CD4-positive, alpha-beta memory T cell (primary cell): ENCODE measurements around the gene MBNL3. TPM values are rescaled to one million over a fixed set of nuclear protein-coding genes. Genes with fewer than 3 reads are reported as not detected.
"Not testable (repeated sequence)": the region's sequence is repeated elsewhere in the genome, so short reads cannot be mapped to it uniquely, and the experiment has no call there.

Experiments
- CTCF ChIA-PET: fragments of 350-600 bp; sonication (Branson Sonifier 250); formaldehyde crosslinking; loops from one replicate; lab custom pipeline; 2021; ENCODE audit warnings: inconsistent platforms; ENCODE audit not compliant: partially characterized antibody; lab: Charles Lee
- POLR2A ChIA-PET: fragments of 350-600 bp; sonication (Branson Sonifier 250); formaldehyde crosslinking; loops from one replicate; lab custom pipeline; 2021; ENCODE audit not compliant: partially characterized antibody; lab: Charles Lee
- DNase-seq, 5 donors: peaks; one replicate each; pipeline versions ENCODE4 v3.0.0 to v3.0.0-alpha.2; 2020 to 2022; ENCODE audit warnings: mixed read lengths in 1 of 5
- H3K27ac ChIP-seq: one replicate; pipeline ENCODE4 v1.7.0; 2013; ENCODE audit warnings: low read depth, low read length
- H3K27me3 ChIP-seq: 2 replicates; pipeline ENCODE4 v1.7.0; 2013; ENCODE audit warnings: mild to moderate bottlenecking, low read length, moderate library complexity; ENCODE audit not compliant: insufficient read depth
- H3K36me3 ChIP-seq: 2 replicates; pipeline ENCODE4 v1.7.0; 2013; ENCODE audit warnings: mild to moderate bottlenecking, low read length, moderate library complexity; ENCODE audit not compliant: insufficient read depth
- H3K4me1 ChIP-seq: 2 replicates; pipeline ENCODE4 v1.7.0; 2013; ENCODE audit warnings: mild to moderate bottlenecking, low read length, moderate library complexity; ENCODE audit not compliant: insufficient read depth
- H3K4me3 ChIP-seq, 2 donors: one replicate each; pipeline ENCODE4 v1.7.0; 2013; ENCODE audit warnings: low read length in 2 of 2, mild to moderate bottlenecking in 1 of 2
- H3K9me3 ChIP-seq, 2 donors: one replicate each; pipeline ENCODE4 v1.7.0; 2013; ENCODE audit warnings: low read length in 2 of 2, control low read depth in 1 of 2; ENCODE audit not compliant: control insufficient read depth in 1 of 2
- H3K27ac Mint-ChIP-seq, 7 donors: one replicate each; pipeline ENCODE4 v1.8.0; 2020 to 2021; ENCODE audit warnings: mixed read lengths in 7 of 7, mild to moderate bottlenecking in 6 of 7, inconsistent platforms in 3 of 7, moderate library complexity in 3 of 7
- H3K27me3 Mint-ChIP-seq, 2 donors: one replicate each; pipeline ENCODE4 v1.8.0; 2020 to 2021; ENCODE audit warnings: mixed read lengths in 2 of 2
- H3K36me3 Mint-ChIP-seq, 2 donors: one replicate each; pipeline ENCODE4 v1.8.0; 2020 to 2021; ENCODE audit warnings: mixed read lengths in 2 of 2, inconsistent platforms in 1 of 2, mild to moderate bottlenecking in 1 of 2
- H3K4me1 Mint-ChIP-seq, 4 donors: one replicate each; pipeline ENCODE4 v1.8.0; 2020 to 2021; ENCODE audit warnings: mixed read lengths in 4 of 4, mild to moderate bottlenecking in 1 of 4
- H3K4me3 Mint-ChIP-seq, 8 donors: one replicate each; pipeline ENCODE4 v1.8.0; 2020 to 2021; ENCODE audit warnings: mixed read lengths in 8 of 8, mild to moderate bottlenecking in 7 of 8, moderate library complexity in 6 of 8, inconsistent platforms in 3 of 8
- H3K9me3 Mint-ChIP-seq, 8 donors: one replicate each; pipeline ENCODE4 v1.8.0; 2020 to 2021; ENCODE audit warnings: mixed read lengths in 8 of 8, mild to moderate bottlenecking in 5 of 8, inconsistent platforms in 3 of 8, moderate library complexity in 1 of 8
- intact Hi-C: fragments of 100-400 bp; cut with micrococcal nuclease; formaldehyde crosslinking; loops from one replicate; pipeline ENCODE4 v1.15.1; 2023
- polyA plus RNA-seq, 2 donors: library from polyadenylated mRNA; unstranded; fragments of 300-500 nt; fragmentation: Illumina TruSeq; gene quantifications; one replicate each; pipeline ENCODE4 v1.2.3, GENCODE V29; 2021
- total RNA-seq, 2 experiments: library from RNA; stranded (reverse); gene quantifications; one replicate each; pipeline ENCODE4 v1.2.3, GENCODE V29; 2021

Gene MBNL3
- total and polyA plus RNA-seq, 4 experiments from 2014 or later: 32.2 to 40.1 (median 38.1) TPM

DNA sequence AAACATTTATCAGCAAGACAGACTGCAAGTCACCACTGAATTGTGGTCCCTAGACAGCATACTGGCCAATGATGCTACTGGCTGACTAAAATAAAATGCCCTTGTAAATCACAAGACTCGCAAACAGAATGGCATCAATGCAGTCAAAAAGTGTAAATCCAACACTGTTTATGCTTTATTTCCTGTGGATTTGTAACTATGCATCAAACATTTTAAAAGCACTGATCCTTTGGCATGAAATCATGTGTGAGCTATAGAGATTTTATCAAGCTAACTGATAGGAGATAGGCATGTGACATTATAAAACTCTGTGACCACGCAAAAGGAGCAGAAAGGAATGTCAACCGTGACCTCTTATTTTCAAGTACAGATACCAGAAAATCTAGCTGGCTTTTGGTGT lies 20.8 kb downstream of the MBNL3 start:
- POLR2A ChIA-PET: no interaction called here
- Histone ChIP-seq H3K27ac (no peak overlapping the region), H3K9me3 (no peaks in the 10 kb centered on the region), H3K36me3 (no peaks in the 10 kb centered on the region), H3K4me3 (no peak overlapping the region), H3K4me1 (no peaks in the 10 kb centered on the region), H3K27me3 (no peaks in the 10 kb centered on the region)
- intact Hi-C loops: no loop called here
- Mint-ChIP-seq H3K4me3 (no peak overlapping the region), H3K27me3 (no peaks in the 10 kb centered on the region), H3K27ac (no peak overlapping the region), H3K36me3 (no peaks in the 10 kb centered on the region), H3K9me3 (peaks cover 0 to 7% (median 0%) of the 10 kb centered on the region in 8 donors), H3K4me1 (peaks cover 0 to 4% (median 0%) of the 10 kb centered on the region in 4 donors)
- CTCF ChIA-PET: no interaction called here
- DNase-seq: no peak

DNA sequence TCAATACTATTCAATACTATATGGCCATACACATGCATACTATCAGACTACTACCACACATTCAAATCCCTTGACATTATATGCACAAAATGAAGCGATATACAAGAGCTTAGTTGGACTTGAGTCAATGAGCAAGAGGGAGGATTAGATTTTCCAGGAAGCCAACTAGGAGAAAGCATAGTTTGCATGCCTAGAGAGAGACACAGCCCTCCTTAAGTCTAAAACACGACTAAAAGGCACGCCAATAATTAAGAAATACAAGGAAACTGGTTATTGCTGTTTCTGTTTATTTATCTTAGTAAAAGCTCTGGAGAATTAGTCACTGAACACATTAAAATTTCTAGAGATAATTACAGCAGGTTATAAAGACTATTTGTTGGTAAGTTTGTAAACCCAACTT lies 21.8 kb downstream of the MBNL3 start:
- POLR2A ChIA-PET: no interaction called here
- CTCF ChIA-PET: no interaction called here
- Mint-ChIP-seq H3K4me1 (peaks cover 0 to 2% (median 0%) of the 10 kb centered on the region in 4 donors), H3K27ac (no peak overlapping the region), H3K4me3 (no peak overlapping the region), H3K27me3 (no peaks in the 10 kb centered on the region), H3K36me3 (no peaks in the 10 kb centered on the region), H3K9me3 (peaks cover 0 to 7% (median 0%) of the 10 kb centered on the region in 8 donors)
- intact Hi-C loops: no loop called here
- Histone ChIP-seq H3K36me3 (no peaks in the 10 kb centered on the region), H3K4me3 (no peak overlapping the region), H3K27ac (no peak overlapping the region), H3K27me3 (no peaks in the 10 kb centered on the region), H3K4me1 (no peaks in the 10 kb centered on the region), H3K9me3 (no peaks in the 10 kb centered on the region)
- no peak for DNase-seq

DNA sequence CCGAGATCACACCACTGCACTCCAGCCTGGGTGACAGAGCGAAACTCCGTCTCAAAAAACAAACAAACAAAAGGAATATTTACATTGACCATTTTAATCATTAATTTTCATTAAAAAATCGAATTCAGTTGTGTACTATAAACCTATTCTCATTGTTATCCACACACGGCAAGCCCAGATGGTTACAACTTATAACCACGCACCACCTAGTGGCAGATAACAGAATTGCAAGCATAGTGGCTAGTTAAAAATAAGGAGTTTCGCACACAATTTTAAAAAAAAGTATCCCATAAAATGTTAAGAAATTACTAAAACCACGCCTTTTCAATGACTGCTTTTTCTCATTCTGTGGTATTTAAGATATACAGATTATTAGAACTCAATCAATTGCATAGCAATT lies 25.4 kb downstream of the MBNL3 start:
- intact Hi-C loops: no loop called here
- Mint-ChIP-seq H3K27ac (no peak overlapping the region), H3K4me1 (peaks cover 0 to 1% (median 0%) of the 10 kb centered on the region in 4 donors), H3K36me3 (peaks cover 0 to 1% of the 10 kb centered on the region in 2 donors), H3K4me3 (no peak overlapping the region), H3K27me3 (no peaks in the 10 kb centered on the region), H3K9me3 (peaks cover 0 to 7% (median 0%) of the 10 kb centered on the region in 8 donors)
- peak in 4 of 5 donors; percentile 3 to 13 (median 10) for DNase-seq
- ChIA-PET POLR2A (no interaction called here), CTCF (interaction anchor here (1.3 kb wide), 1 partner anchor 171 kb away, joined by 6 read pairs; no protein-coding TSS in a partner anchor)
- Histone ChIP-seq H3K36me3 (no peaks in the 10 kb centered on the region), H3K4me1 (no peaks in the 10 kb centered on the region), H3K27ac (no peak overlapping the region), H3K9me3 (no peaks in the 10 kb centered on the region), H3K4me3 (no peak overlapping the region), H3K27me3 (no peaks in the 10 kb centered on the region)

DNA sequence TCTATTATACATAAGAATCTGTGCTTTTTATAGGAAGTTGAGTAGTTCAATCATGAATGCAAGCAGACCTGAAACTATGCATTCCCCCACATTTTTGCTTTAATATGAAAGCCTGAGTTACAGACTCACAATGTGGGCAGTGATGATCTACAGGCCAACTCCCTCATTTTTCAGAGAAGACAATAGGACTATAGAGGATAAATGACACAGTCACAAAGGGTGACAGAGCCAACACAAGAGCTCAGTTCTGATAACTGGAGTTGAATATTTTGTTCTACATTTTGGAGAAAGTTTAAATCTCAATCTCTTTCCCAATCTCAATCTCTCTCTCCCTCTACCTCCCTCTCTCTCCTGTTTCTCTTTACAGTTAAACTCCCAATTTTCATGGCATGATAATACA lies 27.0 kb downstream of the MBNL3 start:
- Mint-ChIP-seq H3K9me3 (peaks cover 0 to 7% (median 0%) of the 10 kb centered on the region in 8 donors), H3K4me3 (no peak overlapping the region), H3K36me3 (peaks cover 0 to 1% of the 10 kb centered on the region in 2 donors), H3K4me1 (peaks cover 0 to 1% (median 0%) of the 10 kb centered on the region in 4 donors), H3K27me3 (no peaks in the 10 kb centered on the region), H3K27ac (no peak overlapping the region)
- no peaks in the 10 kb centered on the region for H3K36me3 ChIP-seq
- ChIA-PET POLR2A (no interaction called here), CTCF (interaction anchor here (1.3 to 2.1 kb wide), 3 partner anchors 19 to 169 kb away, joined by 5 to 6 read pairs (median 6); no protein-coding TSS in a partner anchor)
- intact Hi-C loops: no loop called here
- no peak overlapping the region for H3K27ac ChIP-seq
- H3K4me3 ChIP-seq: no peak overlapping the region
- H3K9me3 ChIP-seq: no peaks in the 10 kb centered on the region
- DNase-seq: no peak
- no peaks in the 10 kb centered on the region for H3K4me1 ChIP-seq
- no peaks in the 10 kb centered on the region for H3K27me3 ChIP-seq

DNA sequence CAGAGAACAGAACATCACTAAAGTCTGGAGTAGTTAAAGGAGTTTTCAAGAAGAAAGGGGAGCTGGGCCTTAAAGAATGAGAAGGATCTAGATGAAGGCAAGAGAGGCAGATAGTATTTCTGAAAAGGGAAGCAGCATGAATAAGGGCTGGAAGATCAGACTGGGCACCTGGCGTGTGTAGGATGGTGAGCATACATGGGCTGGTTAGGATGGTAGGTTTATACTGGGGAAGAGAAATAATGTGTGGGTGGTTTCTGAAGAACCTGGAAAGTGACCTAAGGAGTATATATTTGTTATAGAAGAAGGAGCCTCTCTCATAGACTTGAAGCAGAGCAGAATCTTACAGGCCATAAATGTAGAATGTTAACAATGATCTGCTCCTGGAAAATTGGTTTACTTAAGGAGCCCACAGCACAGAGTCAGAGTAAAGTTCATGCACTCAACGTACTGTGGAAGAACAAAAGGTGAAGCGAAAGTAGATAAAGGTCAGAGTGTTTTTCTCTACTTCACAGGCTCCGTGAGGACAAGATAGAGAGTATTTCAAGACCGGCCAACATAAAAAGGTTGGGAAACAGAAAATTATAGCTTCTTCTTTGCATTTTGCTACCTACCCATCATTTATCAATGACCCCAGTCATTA lies 35.8 kb downstream of the MBNL3 start:
- peak overlapping the region in 1 of 7 donors; percentile 33 for H3K27ac Mint-ChIP-seq
- peaks cover 0 to 11% (median 2%) of the 10 kb centered on the region in 8 donors for H3K9me3 Mint-ChIP-seq
- no peak overlapping the region for H3K4me3 Mint-ChIP-seq
- POLR2A ChIA-PET: no interaction called here
- DNase-seq: no peak
- no peaks in the 10 kb centered on the region for H3K27me3 Mint-ChIP-seq
- H3K27me3 ChIP-seq: no peaks in the 10 kb centered on the region
- intact Hi-C loops: no loop called here
- peaks cover 0 to 2% of the 10 kb centered on the region in 2 donors for H3K36me3 Mint-ChIP-seq
- no peaks in the 10 kb centered on the region for H3K9me3 ChIP-seq
- no peak overlapping the region for H3K27ac ChIP-seq
- CTCF ChIA-PET: no interaction called here
- H3K4me1 ChIP-seq: no peaks in the 10 kb centered on the region
- no peak overlapping the region for H3K4me3 ChIP-seq
- peaks cover 0 to 2% (median 0%) of the 10 kb centered on the region in 4 donors for H3K4me1 Mint-ChIP-seq
- H3K36me3 ChIP-seq: no peaks in the 10 kb centered on the region

DNA sequence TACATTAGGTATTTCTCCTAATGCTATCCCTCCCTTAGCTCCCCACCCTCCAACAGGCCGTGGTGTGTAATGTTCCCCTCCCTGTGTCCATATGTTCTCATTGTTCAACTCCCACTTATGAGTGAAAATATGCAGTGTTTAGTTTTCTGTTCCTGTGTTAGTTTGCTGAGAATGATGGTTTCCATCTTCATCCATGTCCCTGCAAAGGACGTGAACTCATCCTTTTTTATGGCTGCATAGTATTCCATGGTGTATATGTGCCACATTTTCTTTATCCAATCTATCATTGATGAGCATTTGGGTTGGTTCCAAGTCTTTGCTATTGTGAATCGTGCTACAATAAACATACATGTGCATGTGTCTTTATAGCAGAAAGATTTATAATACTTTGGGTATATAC lies 42.9 kb downstream of the MBNL3 start:
- H3K27me3 ChIP-seq, CTCF ChIA-PET, H3K4me3 ChIP-seq, DNase-seq, H3K4me3 Mint-ChIP-seq, H3K9me3 ChIP-seq, POLR2A ChIA-PET, H3K27ac ChIP-seq, H3K27ac Mint-ChIP-seq, H3K4me1 Mint-ChIP-seq, H3K36me3 Mint-ChIP-seq, H3K27me3 Mint-ChIP-seq, H3K36me3 ChIP-seq, H3K4me1 ChIP-seq, intact Hi-C loops: not testable (repeated sequence)
- peaks cover 0 to 21% (median 8%) of the 10 kb centered on the region in 8 donors for H3K9me3 Mint-ChIP-seq

DNA sequence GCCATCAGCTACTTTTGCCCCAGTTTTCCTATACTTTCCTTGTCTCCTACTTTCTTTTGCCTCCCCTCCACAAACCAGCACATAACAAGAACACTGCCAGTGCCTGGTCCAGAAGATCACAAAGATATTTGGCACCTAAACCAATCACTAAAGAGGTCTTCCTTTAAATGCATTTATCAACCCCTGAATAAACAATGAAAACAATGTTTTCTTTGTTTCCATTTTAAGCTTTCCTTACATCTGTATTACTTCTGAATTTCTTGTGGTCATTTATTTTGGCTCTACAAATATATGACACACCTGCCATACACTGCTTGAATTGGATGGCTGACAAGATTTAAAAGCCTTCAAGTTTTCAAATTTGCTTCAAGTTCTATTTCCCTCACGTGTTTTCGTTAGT lies 43.9 kb downstream of the MBNL3 start:
- no peak for DNase-seq
- no peaks in the 10 kb centered on the region for H3K27me3 Mint-ChIP-seq
- no peak overlapping the region for H3K27ac ChIP-seq
- H3K9me3 Mint-ChIP-seq: peaks cover 0 to 17% (median 7%) of the 10 kb centered on the region in 8 donors
- H3K27me3 ChIP-seq: no peaks in the 10 kb centered on the region
- no peaks in the 10 kb centered on the region for H3K4me1 ChIP-seq
- H3K4me3 ChIP-seq: no peak overlapping the region
- H3K27ac Mint-ChIP-seq: no peak overlapping the region
- ChIA-PET POLR2A (no interaction called here), CTCF (no interaction called here)
- no peaks in the 10 kb centered on the region for H3K36me3 Mint-ChIP-seq
- H3K4me3 Mint-ChIP-seq: no peak overlapping the region
- no peaks in the 10 kb centered on the region for H3K36me3 ChIP-seq
- peaks cover 2 to 8% (median 7%) of the 10 kb centered on the region in 4 donors for H3K4me1 Mint-ChIP-seq
- no peaks in the 10 kb centered on the region for H3K9me3 ChIP-seq
- intact Hi-C loops: no loop called here
